HFF-Myc (cell line): ENCODE results near the gene IFITM1.
"Not testable (repeated sequence)": the region's sequence is repeated elsewhere in the genome, so short reads cannot be mapped to it uniquely, and the experiment has no call there.

ENCODE experiments used
- DNase-seq: peaks from one replicate; pipeline ENCODE4 v3.0.0-alpha.2; 2011; ENCODE audit warnings: low read depth; ENCODE audit errors: extremely low read depth
- H3K4me3 ChIP-seq: replicated peaks from 2 replicates; pipeline ENCODE4 v1.5.1; 2011; ENCODE audit warnings: low read depth, mild to moderate bottlenecking, control low read depth, low read length
- CTCF ChIP-seq: IDR thresholded peaks from 2 replicates; pipeline ENCODE4 v1.5.1; 2012; ENCODE audit warnings: mild to moderate bottlenecking, low read depth, low read length, control low read depth; ENCODE audit errors: missing control alignments

Gene IFITM1

GRCh38 chr11:327581-327923 lies 13.7 kb downstream of the IFITM1 start:
- DNase-seq = no peak
- no peak overlapping the region for H3K4me3 ChIP-seq
- no peak for TF ChIP-seq CTCF

GRCh38 chr11:328012-328411 lies 14.2 kb downstream of the IFITM1 start:
- DNase-seq = no peak
- H3K4me3 ChIP-seq = no peak overlapping the region
- no peak for TF ChIP-seq CTCF

GRCh38 chr11:328516-329100 lies 14.8 kb downstream of the IFITM1 start:
- not testable (repeated sequence) for DNase-seq, H3K4me3 ChIP-seq

GRCh38 chr11:329886-330253 lies 16.0 kb downstream of the IFITM1 start:
- H3K4me3 ChIP-seq = no peak overlapping the region

GRCh38 chr11:330307-330693 lies 16.5 kb downstream of the IFITM1 start:
- DNase-seq = no peak
- no peak overlapping the region for H3K4me3 ChIP-seq
- TF ChIP-seq CTCF = no peak

More at GRCh38 chr11:329886-330253, 16.0 kb downstream of the IFITM1 start:
- no peak for DNase-seq
- no peak for TF ChIP-seq CTCF

- H3K4me3 ChIP-seq = no peak overlapping the region
- DNase-seq = no peak
- TF ChIP-seq CTCF = no peak
Observed at GRCh38 chr11:330694-331357, 17.0 kb downstream of the IFITM1 start.

GRCh38 chr11:331358-332060 lies 17.7 kb downstream of the IFITM1 start:
- no peak for TF ChIP-seq CTCF
- no peak overlapping the region for H3K4me3 ChIP-seq
- no peak for DNase-seq
